Choroid plexus epithelial cell (primary cell): Measurements from ENCODE around the gene NDUFB2.

ENCODE experiments used
- DNase-seq: peaks from one replicate; pipeline ENCODE4 v3.0.0-alpha.2; 2010; ENCODE audit warnings: low read depth
- H3K4me3 ChIP-seq: 2 replicates; pipeline ENCODE4 v1.5.1; 2011; ENCODE audit warnings: low read depth, mild to moderate bottlenecking, control low read depth, low read length, moderate library complexity
- CTCF ChIP-seq: conservative IDR thresholded peaks from 2 replicates; pipeline ENCODE4 v1.5.1; 2011; ENCODE audit warnings: low read depth, mild to moderate bottlenecking, control low read depth, inconsistent platforms, low read length, moderate library complexity

Gene NDUFB2

GRCh38 chr7:140745266-140746058 lies 49.0 kb downstream of the NDUFB2 start:
- no peak for DNase-seq
- no peak overlapping the region for H3K4me3 ChIP-seq
- no peak for TF ChIP-seq CTCF

DNA sequence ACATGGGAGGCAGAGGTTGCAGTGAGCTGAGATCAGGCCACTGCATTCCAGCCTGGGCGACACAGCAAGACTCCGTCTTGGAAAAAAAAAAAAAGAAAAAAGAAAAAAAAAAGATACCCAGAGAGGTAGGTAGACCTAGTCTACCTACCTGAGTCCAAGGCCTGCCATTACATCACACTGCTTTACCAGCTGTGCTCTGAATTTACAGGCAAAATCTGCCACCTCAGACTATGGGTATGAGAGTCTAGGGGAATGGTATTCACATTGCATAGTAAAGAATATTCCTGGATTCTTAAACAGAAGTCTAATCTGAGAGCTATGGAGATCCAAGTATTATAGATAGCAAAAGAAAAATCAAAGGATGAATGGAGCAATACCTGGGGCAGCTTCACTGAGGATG lies 50.2 kb downstream of the NDUFB2 start:
- TF ChIP-seq CTCF: no peak
- H3K4me3 ChIP-seq: no peak overlapping the region
- DNase-seq: no peak

DNA sequence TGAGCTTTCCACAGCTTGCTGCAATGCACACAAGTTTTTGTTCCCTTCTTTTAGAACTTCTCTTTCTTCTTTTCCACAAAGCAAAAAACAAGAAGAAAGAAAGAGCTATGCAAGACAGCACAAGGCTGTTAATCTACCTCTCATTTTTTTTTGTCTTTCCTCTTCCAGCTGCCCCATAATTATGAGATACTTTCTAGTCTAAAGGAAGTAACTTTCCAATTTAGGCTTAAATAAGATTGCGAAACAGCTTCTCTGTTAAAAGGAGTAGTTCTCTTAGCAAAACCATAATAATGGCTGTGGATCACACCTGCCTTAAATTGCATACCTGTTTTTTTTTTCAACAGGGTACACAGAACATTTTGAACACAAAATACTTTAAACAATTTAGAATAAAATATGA lies 56.0 kb downstream of the NDUFB2 start:
- DNase-seq: no peak
- TF ChIP-seq CTCF: no peak
- H3K4me3 ChIP-seq: no peak overlapping the region

DNA sequence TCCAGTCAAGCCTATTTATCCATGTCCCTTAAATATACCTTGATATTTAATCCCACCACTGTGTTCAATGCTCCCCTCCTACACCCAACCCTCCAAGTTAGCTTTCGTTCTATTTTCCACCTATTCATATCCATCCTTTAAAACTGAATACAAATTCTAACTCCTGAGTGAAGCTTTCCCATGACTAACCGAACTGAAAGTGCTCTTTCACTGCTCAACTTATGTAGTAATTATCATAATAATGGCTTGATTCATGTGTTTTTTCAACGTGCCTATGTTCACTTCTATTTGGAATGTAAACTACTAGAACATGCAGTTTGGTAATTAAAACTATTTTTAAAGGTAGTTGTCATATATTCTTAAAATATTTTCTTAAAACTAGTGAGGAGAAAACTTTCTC lies 58.0 kb downstream of the NDUFB2 start:
- DNase-seq: no peak
- H3K4me3 ChIP-seq: no peak overlapping the region
- no peak for TF ChIP-seq CTCF
